MM.1S (cell line): ENCODE measurements around the gene BDNF.

Experiments used
- EZH2 ChIP-seq: fragments of 300-600 bp; sonication (generic); optimal IDR thresholded peaks from 2 replicates; pipeline ENCODE3; 2017; ENCODE audit warnings: low read depth, mild to moderate bottlenecking, antibody characterized with exemption, low read length, mixed read lengths
- TF ChIP-seq, protein P1 (sequence below): fragments of 300-600 bp; sonication (generic); IDR thresholded peaks from 2 replicates; pipeline ENCODE4 v1.5.1; 2016; ENCODE audit warnings: antibody characterized with exemption, low read length, mixed read lengths

- no peak for TF ChIP-seq EZH2
- TF ChIP-seq, protein P1, sequence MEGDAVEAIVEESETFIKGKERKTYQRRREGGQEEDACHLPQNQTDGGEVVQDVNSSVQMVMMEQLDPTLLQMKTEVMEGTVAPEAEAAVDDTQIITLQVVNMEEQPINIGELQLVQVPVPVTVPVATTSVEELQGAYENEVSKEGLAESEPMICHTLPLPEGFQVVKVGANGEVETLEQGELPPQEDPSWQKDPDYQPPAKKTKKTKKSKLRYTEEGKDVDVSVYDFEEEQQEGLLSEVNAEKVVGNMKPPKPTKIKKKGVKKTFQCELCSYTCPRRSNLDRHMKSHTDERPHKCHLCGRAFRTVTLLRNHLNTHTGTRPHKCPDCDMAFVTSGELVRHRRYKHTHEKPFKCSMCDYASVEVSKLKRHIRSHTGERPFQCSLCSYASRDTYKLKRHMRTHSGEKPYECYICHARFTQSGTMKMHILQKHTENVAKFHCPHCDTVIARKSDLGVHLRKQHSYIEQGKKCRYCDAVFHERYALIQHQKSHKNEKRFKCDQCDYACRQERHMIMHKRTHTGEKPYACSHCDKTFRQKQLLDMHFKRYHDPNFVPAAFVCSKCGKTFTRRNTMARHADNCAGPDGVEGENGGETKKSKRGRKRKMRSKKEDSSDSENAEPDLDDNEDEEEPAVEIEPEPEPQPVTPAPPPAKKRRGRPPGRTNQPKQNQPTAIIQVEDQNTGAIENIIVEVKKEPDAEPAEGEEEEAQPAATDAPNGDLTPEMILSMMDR, result no peak
These were observed 16.6 kb upstream of the BDNF start for GRCh38 chr11:27716835-27717234.
